ENCODE results near the gene TMEM95. TPM values are rescaled to one million over a fixed set of nuclear protein-coding genes. Genes with fewer than 3 reads are reported as not detected.

Gene TMEM95
- total and polyA plus RNA-seq, 3 donors from 2014 or later: 2.8 to 9.9 (median 6.6) TPM

- no peak for DNase-seq
- Histone ChIP-seq H3K27ac (no peak overlapping the region), H3K36me3 (ENCODE audit: low read depth, missing control alignments) (no peaks in the 10 kb centered on the region), H3K27me3 (no peaks in the 10 kb centered on the region), H3K9me3 (no peaks in the 10 kb centered on the region), H3K4me3 (no peak overlapping the region), H3K4me1 (peaks cover 8% of the 10 kb centered on the region)
- intact Hi-C loops (cut with DNase I; ENCODE audit: low total_unique reads): no loop called here
- WGBS, 2 donors: 82 to 84% methylated on average over 3 of the region's 3 CpGs
- no peak for TF ChIP-seq POLR2A (IDR thresholded peaks at IDR 0.05)
- no peak for TF ChIP-seq CTCF (IDR thresholded peaks at IDR 0.05)
Observed at GRCh38 chr17:7324438-7324779, 30.5 kb upstream of the TMEM95 start.

DNA sequence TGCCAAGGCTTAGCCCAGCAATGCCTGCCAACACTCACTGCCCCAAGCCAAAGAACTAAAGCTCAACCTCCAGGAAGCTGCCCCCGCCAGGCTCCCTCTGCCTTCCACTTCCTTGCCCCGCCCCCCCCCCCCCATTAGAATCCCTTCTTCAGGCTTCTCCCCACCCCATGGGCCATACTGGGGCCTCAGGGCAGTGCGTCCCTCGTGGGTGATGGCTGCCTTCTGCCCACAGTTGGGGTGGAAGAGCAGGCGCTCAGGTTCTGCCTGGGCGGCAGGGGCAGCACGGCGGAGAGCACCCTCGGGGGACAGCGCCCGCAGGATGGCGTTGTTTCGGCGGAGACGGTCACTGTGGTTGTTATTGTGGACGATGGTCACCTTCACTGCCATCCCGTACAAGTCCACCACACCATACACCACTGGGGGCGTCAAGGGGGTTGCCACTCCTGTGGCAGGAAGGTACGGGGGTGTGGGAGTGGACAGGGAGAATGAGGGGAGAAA, 29.9 kb upstream of the TMEM95 start:
- no peaks in the 10 kb centered on the region for H3K9me3 ChIP-seq
- no peak overlapping the region for H3K4me3 ChIP-seq
- DNase-seq: no peak
- TF ChIP-seq CTCF (IDR thresholded peaks at IDR 0.05): no peak
- TF ChIP-seq POLR2A (IDR thresholded peaks at IDR 0.05): no peak
- 88 to 93% methylated on average over 5 to 19 of the region's 19 CpGs for WGBS, 2 donors
- H3K27ac ChIP-seq: no peak overlapping the region
- H3K4me1 ChIP-seq: peaks cover 8% of the 10 kb centered on the region
- no peaks in the 10 kb centered on the region for H3K27me3 ChIP-seq
- intact Hi-C loops (cut with DNase I; ENCODE audit: low total_unique reads): no loop called here
- no peaks in the 10 kb centered on the region for H3K36me3 ChIP-seq (ENCODE audit: low read depth, missing control alignments)

DNA sequence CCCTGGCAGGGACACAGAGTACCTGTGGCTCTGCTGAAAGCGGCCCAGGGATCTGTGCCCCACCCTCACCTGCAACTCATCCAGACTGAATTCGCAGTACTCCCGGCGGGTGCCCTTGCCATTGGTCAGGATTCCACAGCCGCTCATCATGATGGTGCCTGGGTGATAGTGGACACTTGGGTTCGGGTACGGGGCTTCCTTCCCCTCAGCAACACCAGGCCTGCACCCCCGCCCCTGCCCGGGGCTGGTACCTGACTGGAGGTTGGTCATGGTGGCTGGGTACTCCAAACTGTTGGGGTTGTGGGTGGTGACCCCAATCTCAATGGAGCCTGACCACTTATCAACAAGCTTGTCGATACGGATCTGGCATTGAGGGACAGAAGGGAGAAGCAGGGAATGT, 28.8 kb upstream of the TMEM95 start:
- WGBS, 2 donors: 90 to 93% methylated on average over 3 to 10 of the region's 11 CpGs
- no peak for DNase-seq
- Histone ChIP-seq H3K4me3 (no peak overlapping the region), H3K27me3 (no peaks in the 10 kb centered on the region), H3K36me3 (ENCODE audit: low read depth, missing control alignments) (no peaks in the 10 kb centered on the region), H3K4me1 (peaks cover 14% of the 10 kb centered on the region), H3K9me3 (no peaks in the 10 kb centered on the region), H3K27ac (no peak overlapping the region)
- intact Hi-C loops (cut with DNase I; ENCODE audit: low total_unique reads): no loop called here
- TF ChIP-seq CTCF (IDR thresholded peaks at IDR 0.05): no peak
- no peak for TF ChIP-seq POLR2A (IDR thresholded peaks at IDR 0.05)

DNA sequence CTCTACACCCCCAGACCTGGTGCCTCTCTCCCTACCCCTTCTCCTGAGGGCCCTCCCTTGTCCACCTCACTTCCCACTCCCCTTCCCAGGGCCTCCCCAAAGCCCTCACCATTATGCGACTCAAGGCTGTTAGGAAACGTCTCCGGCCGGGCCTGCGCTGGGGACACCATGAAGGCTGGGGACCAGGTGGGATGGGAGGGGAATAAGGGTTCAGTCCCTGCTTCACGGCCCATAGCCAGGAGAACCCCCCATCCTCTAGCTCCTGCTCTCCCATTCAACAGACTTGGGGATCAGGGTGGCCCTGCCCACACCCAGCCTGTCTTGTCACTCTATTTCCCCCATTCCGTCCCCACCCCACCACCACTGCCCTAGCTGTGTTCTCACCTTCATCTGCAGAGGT, 27.9 kb upstream of the TMEM95 start:
- no peak for DNase-seq
- H3K27me3 ChIP-seq: no peaks in the 10 kb centered on the region
- peaks cover 14% of the 10 kb centered on the region for H3K4me1 ChIP-seq
- H3K36me3 ChIP-seq (ENCODE audit: low read depth, missing control alignments): no peaks in the 10 kb centered on the region
- H3K9me3 ChIP-seq: no peaks in the 10 kb centered on the region
- H3K27ac ChIP-seq: no peak overlapping the region
- no peak overlapping the region for H3K4me3 ChIP-seq
- TF ChIP-seq CTCF (IDR thresholded peaks at IDR 0.05): no peak
- no peak for TF ChIP-seq POLR2A (IDR thresholded peaks at IDR 0.05)
- WGBS, 2 donors: 86 to 88% methylated on average over 7 of the region's 7 CpGs
- intact Hi-C loops (cut with DNase I; ENCODE audit: low total_unique reads): no loop called here

- no peaks in the 10 kb centered on the region for H3K9me3 ChIP-seq
- H3K27ac ChIP-seq: no peak overlapping the region
- no peak for TF ChIP-seq CTCF (IDR thresholded peaks at IDR 0.05)
- TF ChIP-seq POLR2A (IDR thresholded peaks at IDR 0.05): no peak
- WGBS, 2 donors: 77 to 84% methylated on average over 2 to 17 of the region's 17 CpGs
- H3K36me3 ChIP-seq (ENCODE audit: low read depth, missing control alignments): no peaks in the 10 kb centered on the region
- intact Hi-C loops (cut with DNase I; ENCODE audit: low total_unique reads): no loop called here
- H3K4me1 ChIP-seq: peaks cover 14% of the 10 kb centered on the region
- no peaks in the 10 kb centered on the region for H3K27me3 ChIP-seq
- DNase-seq: no peak
- no peak overlapping the region for H3K4me3 ChIP-seq
Observed at GRCh38 chr17:7327501-7327900, 27.5 kb upstream of the TMEM95 start.
